ENCODE data around the gene IQSEC3. TPM values are rescaled to one million over a fixed set of nuclear protein-coding genes. Genes with fewer than 3 reads are reported as not detected.
"Not testable (repeated sequence)": the region's sequence is repeated elsewhere in the genome, so short reads cannot be mapped to it uniquely, and the experiment has no call there.

Gene IQSEC3
- total RNA-seq, 2 donors from 2014 or later = 0.32 to 1.6 TPM

DNA sequence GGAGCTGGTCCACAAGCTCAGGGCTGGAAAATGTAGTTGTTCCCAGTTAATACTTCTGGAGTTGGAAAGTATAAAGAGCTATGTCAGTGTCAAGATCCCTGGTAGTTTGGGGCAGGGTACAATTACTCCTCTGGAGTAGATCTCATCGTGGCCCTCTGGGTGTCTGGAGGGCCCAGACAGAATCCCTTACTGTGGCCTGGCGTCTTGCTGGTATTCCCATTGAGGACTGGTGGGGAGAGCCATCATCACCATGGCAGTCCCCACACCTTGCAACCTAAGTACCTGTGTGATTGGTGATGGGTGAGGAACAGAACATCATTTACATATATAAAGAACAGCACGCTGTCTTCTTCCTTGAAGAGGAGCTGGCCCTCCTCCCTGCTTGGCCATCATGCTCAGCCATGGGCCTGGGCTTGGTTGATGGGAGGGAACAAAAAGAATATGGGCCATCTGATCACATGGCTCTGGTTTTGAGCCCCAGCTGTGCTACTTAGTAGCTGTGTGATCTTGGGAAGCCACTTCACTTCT lies 18.8 kb upstream of the IQSEC3 start:
- ATAC-seq; H3K27ac Mint-ChIP-seq; DNase-seq (ENCODE audit: low spot score in 2 of 2); H3K36me3 Mint-ChIP-seq; H3K9me3 Mint-ChIP-seq: not testable (repeated sequence)

GRCh38 chr12:49149-49548 lies 17.4 kb upstream of the IQSEC3 start:
- not testable (repeated sequence) for ATAC-seq; DNase-seq (ENCODE audit: low spot score in 2 of 2); H3K36me3 Mint-ChIP-seq; H3K9me3 Mint-ChIP-seq; H3K27ac Mint-ChIP-seq

- not testable (repeated sequence) for H3K9me3 Mint-ChIP-seq; DNase-seq (ENCODE audit: low spot score in 2 of 2)
These were observed 15.5 kb upstream of the IQSEC3 start for GRCh38 chr12:51087-51486.

GRCh38 chr12:51962-52361 lies 14.6 kb upstream of the IQSEC3 start:
- H3K9me3 Mint-ChIP-seq; ATAC-seq; H3K27ac Mint-ChIP-seq; H3K36me3 Mint-ChIP-seq; DNase-seq (ENCODE audit: low spot score in 2 of 2): not testable (repeated sequence)

More at GRCh38 chr12:51087-51486, 15.5 kb upstream of the IQSEC3 start:
- H3K27ac Mint-ChIP-seq, H3K36me3 Mint-ChIP-seq, ATAC-seq: not testable (repeated sequence)

GRCh38 chr12:52902-53734 lies 13.4 kb upstream of the IQSEC3 start:
- ATAC-seq; H3K27ac Mint-ChIP-seq; DNase-seq (ENCODE audit: low spot score in 2 of 2): not testable (repeated sequence)
- H3K9me3 Mint-ChIP-seq = peaks cover 8 to 12% of the 10 kb centered on the region in 2 donors
- H3K36me3 Mint-ChIP-seq = peaks cover 5 to 11% of the 10 kb centered on the region in 2 donors

GRCh38 chr12:53735-54730 lies 12.5 kb upstream of the IQSEC3 start:
- H3K9me3 Mint-ChIP-seq = peaks cover 16 to 20% of the 10 kb centered on the region in 2 donors
- H3K27ac Mint-ChIP-seq = no peak overlapping the region
- peaks cover 7 to 18% of the 10 kb centered on the region in 2 donors for H3K36me3 Mint-ChIP-seq
- no peak for DNase-seq (ENCODE audit: low spot score in 2 of 2)
- no peak for ATAC-seq

DNA sequence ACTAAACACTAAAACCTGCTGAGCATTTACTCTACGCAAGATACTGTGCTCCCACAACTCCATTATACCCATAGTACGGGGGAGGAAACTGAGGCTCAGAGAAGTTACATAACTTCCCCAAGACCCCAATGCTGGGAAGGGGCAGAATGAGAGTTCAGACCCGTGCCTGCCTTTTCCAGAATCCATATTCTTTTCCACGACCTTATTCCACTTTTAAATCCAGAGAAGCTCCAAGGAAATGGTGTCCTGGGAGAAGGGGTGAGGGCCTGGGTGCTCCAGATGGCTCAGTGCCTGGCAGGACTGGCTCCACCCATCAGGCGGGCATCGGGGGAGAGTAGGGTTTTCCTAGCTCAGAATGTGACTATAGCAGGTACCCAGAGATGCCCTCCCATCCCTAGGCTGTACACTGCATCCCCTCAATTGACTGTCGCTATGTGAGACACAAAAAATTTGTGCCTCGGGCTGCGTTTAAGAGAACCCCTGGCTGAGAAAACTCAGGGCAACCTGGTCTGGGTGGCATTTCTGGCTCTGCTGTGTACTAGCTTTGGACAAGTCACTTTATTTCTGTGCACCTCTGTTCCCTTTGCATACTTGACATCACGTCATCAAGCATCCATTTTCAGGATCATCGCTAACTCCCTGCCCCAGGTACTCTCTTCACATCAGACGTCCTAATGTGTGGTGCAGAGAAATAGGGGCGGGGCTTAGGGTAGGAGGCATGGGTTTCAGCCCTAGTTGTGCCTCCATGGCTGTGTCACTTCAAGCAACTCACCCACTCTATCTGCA lies 11.6 kb upstream of the IQSEC3 start:
- DNase-seq (ENCODE audit: low spot score in 2 of 2) (no peak), ATAC-seq (no peak)
- Mint-ChIP-seq H3K36me3 (peaks cover 12 to 24% of the 10 kb centered on the region in 2 donors), H3K9me3 (peaks cover 20 to 24% of the 10 kb centered on the region in 2 donors), H3K27ac (no peak overlapping the region)

GRCh38 chr12:56683-57346 lies 9.8 kb upstream of the IQSEC3 start:
- DNase-seq (ENCODE audit: low spot score in 2 of 2) (no peak), ATAC-seq (no peak)
- peaks cover 12 to 35% of the 10 kb centered on the region in 2 donors for H3K36me3 Mint-ChIP-seq
- H3K9me3 Mint-ChIP-seq = peaks cover 24 to 32% of the 10 kb centered on the region in 2 donors
- no peak overlapping the region for H3K27ac Mint-ChIP-seq

- ATAC-seq (no peak), DNase-seq (ENCODE audit: low spot score in 2 of 2) (no peak)
- Mint-ChIP-seq H3K27ac (no peak overlapping the region), H3K9me3 (peaks cover 26 to 33% of the 10 kb centered on the region in 2 donors), H3K36me3 (peaks cover 12 to 35% of the 10 kb centered on the region in 2 donors)
These were observed 9.0 kb upstream of the IQSEC3 start for GRCh38 chr12:57539-57938.

GRCh38 chr12:58832-59231 lies 7.7 kb upstream of the IQSEC3 start:
- Mint-ChIP-seq H3K27ac (no peak overlapping the region), H3K9me3 (peaks cover 26 to 33% of the 10 kb centered on the region in 2 donors), H3K36me3 (peaks cover 12 to 35% of the 10 kb centered on the region in 2 donors)
- ATAC-seq (no peak), DNase-seq (ENCODE audit: low spot score in 2 of 2) (no peak)

GRCh38 chr12:61845-62244 lies 4.7 kb upstream of the IQSEC3 start:
- peaks cover 7 to 35% of the 10 kb centered on the region in 2 donors for H3K36me3 Mint-ChIP-seq
- not testable (repeated sequence) for DNase-seq (ENCODE audit: low spot score in 2 of 2); H3K27ac Mint-ChIP-seq; ATAC-seq
- peaks cover 26 to 28% of the 10 kb centered on the region in 2 donors for H3K9me3 Mint-ChIP-seq

- H3K36me3 Mint-ChIP-seq; H3K9me3 Mint-ChIP-seq; DNase-seq (ENCODE audit: low spot score in 2 of 2); H3K27ac Mint-ChIP-seq; ATAC-seq: not testable (repeated sequence)
These were observed 990 bp upstream of the IQSEC3 start for GRCh38 chr12:65491-66063.

- ATAC-seq = peak in 1 of 2 donors; percentile 95
These were observed 376 bp downstream of the IQSEC3 start for GRCh38 chr12:66782-67504.

DNA sequence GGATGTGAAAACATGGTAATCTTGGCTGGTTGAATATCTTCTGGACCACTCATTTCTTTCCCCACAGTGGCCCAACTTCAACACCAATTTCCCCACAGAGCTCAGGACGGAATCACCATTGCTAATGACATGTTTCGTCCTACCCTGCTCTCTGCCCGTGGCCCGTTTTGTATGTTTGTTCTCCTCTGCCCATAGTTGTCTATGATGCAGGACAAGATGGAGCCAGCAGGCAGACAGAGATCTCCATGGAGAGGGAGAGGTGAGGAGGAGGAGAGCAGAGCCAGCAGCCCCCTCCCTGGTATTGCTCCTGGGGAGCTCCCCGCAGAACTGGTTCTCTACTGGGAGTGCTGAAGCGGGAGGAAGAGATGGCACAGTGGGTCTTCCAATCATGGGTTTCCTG lies 3.1 kb downstream of the IQSEC3 start:
- not testable (repeated sequence) for H3K27ac Mint-ChIP-seq; H3K36me3 Mint-ChIP-seq; ATAC-seq; H3K9me3 Mint-ChIP-seq; DNase-seq (ENCODE audit: low spot score in 2 of 2)

More at GRCh38 chr12:66782-67504, 376 bp downstream of the IQSEC3 start:
- peak in 1 of 2 donors; percentile 27 for DNase-seq (ENCODE audit: low spot score in 2 of 2)
- H3K36me3 Mint-ChIP-seq, H3K9me3 Mint-ChIP-seq, H3K27ac Mint-ChIP-seq: not testable (repeated sequence)

DNA sequence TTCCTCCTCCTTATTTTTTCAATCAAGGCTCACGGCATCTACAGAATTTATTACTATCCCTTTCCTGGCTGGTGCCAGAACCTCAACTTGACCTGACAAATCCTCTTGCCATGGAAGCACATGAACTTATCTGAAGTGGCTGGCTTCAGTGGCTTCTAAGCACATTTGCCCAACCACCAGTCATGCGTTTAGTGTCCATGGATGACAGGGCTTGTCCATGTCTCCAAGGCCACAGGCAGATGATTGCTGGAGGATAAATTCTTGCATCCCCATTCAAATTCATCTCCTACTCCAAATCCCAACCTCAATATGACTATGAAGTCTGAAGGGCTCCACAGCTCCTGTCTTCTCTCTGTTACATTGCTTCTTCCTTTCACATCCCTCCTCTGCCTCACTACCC lies 4.0 kb downstream of the IQSEC3 start:
- not testable (repeated sequence) for H3K27ac Mint-ChIP-seq; ATAC-seq; H3K9me3 Mint-ChIP-seq; DNase-seq (ENCODE audit: low spot score in 2 of 2); H3K36me3 Mint-ChIP-seq
